CD4-positive, CD25-positive, alpha-beta regulatory T cell (primary cell): ENCODE data around the gene AP1S1. TPM values are rescaled to one million over a fixed set of nuclear protein-coding genes. Genes with fewer than 3 reads are reported as not detected.

Source experiments
- ATAC-seq, 2 donors: fragments of 150-1000 bp; cut with Tn5 transposase; one replicate each; pipeline ENCODE4 v1.10.0; 2021; ENCODE audit warnings: low read depth in 2 of 2, moderate number of reproducible peaks in 2 of 2, moderate library complexity in 1 of 2
- DNase-seq, 3 donors: peaks; one replicate each; pipeline versions ENCODE4 v3.0.0 to v3.0.0-alpha.2; 2012 to 2022; ENCODE audit warnings: mixed read lengths in 1 of 3
- H3K27ac ChIP-seq: one replicate; pipeline ENCODE4 v1.7.0; 2013; ENCODE audit warnings: mild to moderate bottlenecking, low read length; ENCODE audit not compliant: insufficient read depth, poor library complexity, severe bottlenecking
- H3K27me3 ChIP-seq: one replicate; pipeline ENCODE4 v1.7.0; 2013; ENCODE audit warnings: low read length; ENCODE audit not compliant: control insufficient read depth, insufficient read depth
- H3K36me3 ChIP-seq: one replicate; pipeline ENCODE4 v1.7.0; 2013; ENCODE audit warnings: mild to moderate bottlenecking, low read length, moderate library complexity; ENCODE audit not compliant: control insufficient read depth, insufficient read depth
- H3K4me1 ChIP-seq: 2 replicates; pipeline ENCODE4 v1.7.0; 2013; ENCODE audit warnings: mild to moderate bottlenecking, low read length; ENCODE audit not compliant: insufficient read depth, control insufficient read depth, poor library complexity, severe bottlenecking
- H3K4me3 ChIP-seq: one replicate; pipeline ENCODE4 v1.7.0; 2013; ENCODE audit warnings: low read depth, mild to moderate bottlenecking, low read length, moderate library complexity
- H3K9me3 ChIP-seq, 2 experiments: 1 replicate in 1 of 2; 2 replicates in 1 of 2; pipeline ENCODE4 v1.7.0; 2013; ENCODE audit warnings: low read length in 2 of 2, mild to moderate bottlenecking in 1 of 2, moderate library complexity in 1 of 2; ENCODE audit not compliant: control insufficient read depth in 2 of 2
- H3K27ac Mint-ChIP-seq, 3 donors: one replicate each; pipeline ENCODE4 v1.8.0; 2020 to 2022; ENCODE audit warnings: mild to moderate bottlenecking in 3 of 3, mixed read lengths in 3 of 3, moderate library complexity in 2 of 3
- H3K27me3 Mint-ChIP-seq: one replicate; pipeline ENCODE4 v1.8.0; 2022; ENCODE audit warnings: mild to moderate bottlenecking, mixed read lengths
- H3K36me3 Mint-ChIP-seq: one replicate; pipeline ENCODE4 v1.8.0; 2020; ENCODE audit warnings: mixed read lengths
- H3K4me1 Mint-ChIP-seq, 4 donors: one replicate each; pipeline ENCODE4 v1.8.0; 2020 to 2022; ENCODE audit warnings: mixed read lengths in 4 of 4, mild to moderate bottlenecking in 1 of 4
- H3K4me3 Mint-ChIP-seq, 4 donors: one replicate each; pipeline ENCODE4 v1.8.0; 2020 to 2022; ENCODE audit warnings: mild to moderate bottlenecking in 4 of 4, mixed read lengths in 4 of 4, moderate library complexity in 3 of 4
- H3K9me3 Mint-ChIP-seq, 7 donors: one replicate each; pipeline ENCODE4 v1.8.0; 2020 to 2022; ENCODE audit warnings: mixed read lengths in 7 of 7, mild to moderate bottlenecking in 3 of 7, moderate library complexity in 2 of 7
- polyA plus RNA-seq, 4 donors: library from polyadenylated mRNA; unstranded; fragments of 300-500 nt; fragmentation: Illumina TruSeq; gene quantifications; one replicate each; pipeline ENCODE4 v1.2.3, GENCODE V29; 2021
- total RNA-seq: library from RNA; stranded (reverse); gene quantifications from one replicate; pipeline ENCODE4 v1.2.3, GENCODE V29; 2022

Gene AP1S1
- total and polyA plus RNA-seq, 5 donors from 2014 or later: 5.4 to 14.5 (median 7.1) TPM

- no peak overlapping the region for H3K27ac ChIP-seq
- no peak for ATAC-seq
- no peaks in the 10 kb centered on the region for H3K36me3 ChIP-seq
- H3K27ac Mint-ChIP-seq: no peak overlapping the region
- H3K27me3 Mint-ChIP-seq: peaks cover 77% of the 10 kb centered on the region
- DNase-seq: no peak
- peaks cover 15% of the 10 kb centered on the region for H3K4me1 ChIP-seq
- peaks cover 0 to 2% (median 0%) of the 10 kb centered on the region in 7 donors for H3K9me3 Mint-ChIP-seq
- peaks cover 0 to 27% (median 13%) of the 10 kb centered on the region in 4 donors for H3K4me1 Mint-ChIP-seq
- H3K4me3 Mint-ChIP-seq: peak overlapping the region in 2 of 4 donors; percentile 19 to 68
- H3K4me3 ChIP-seq: no peak overlapping the region
- no peaks in the 10 kb centered on the region for H3K9me3 ChIP-seq
- H3K27me3 ChIP-seq: peaks cover 29% of the 10 kb centered on the region
- H3K36me3 Mint-ChIP-seq: no peaks in the 10 kb centered on the region
Measured at GRCh38 chr7:101179117-101179516, 24.8 kb downstream of the AP1S1 start.

- Histone ChIP-seq H3K4me3 (no peak overlapping the region), H3K27me3 (peaks cover 28% of the 10 kb centered on the region), H3K36me3 (no peaks in the 10 kb centered on the region), H3K4me1 (peaks cover 11% of the 10 kb centered on the region), H3K27ac (no peak overlapping the region), H3K9me3 (no peaks in the 10 kb centered on the region)
- no peak overlapping the region for H3K27ac Mint-ChIP-seq
- H3K9me3 Mint-ChIP-seq: peaks cover 0 to 2% (median 0%) of the 10 kb centered on the region in 7 donors
- no peak for DNase-seq
- no peaks in the 10 kb centered on the region for H3K36me3 Mint-ChIP-seq
- no peak overlapping the region for H3K4me3 Mint-ChIP-seq
- H3K4me1 Mint-ChIP-seq: peaks cover 0 to 21% (median 11%) of the 10 kb centered on the region in 4 donors
- ATAC-seq: no peak
- peaks cover 75% of the 10 kb centered on the region for H3K27me3 Mint-ChIP-seq
Measured at GRCh38 chr7:101179713-101180112, 25.4 kb downstream of the AP1S1 start.

- no peak for ATAC-seq
- no peak within 1 kb of the TSS for H3K4me3 ChIP-seq
Measured at GRCh38 chr7:101180130-101180755, 26.0 kb downstream of the AP1S1 start, which contains the start of gene NAT16. NAT16 (minus strand) TSS chr7:101180293; CDS start chr7:101174807, 5,486 bp downstream.

GRCh38 chr7:101185258-101185839, 31.1 kb downstream of the AP1S1 start:
- Mint-ChIP-seq H3K27me3 (peaks cover 46% of the 10 kb centered on the region), H3K36me3 (no peaks in the 10 kb centered on the region), H3K4me3 (no peak overlapping the region), H3K27ac (no peak overlapping the region), H3K9me3 (peaks cover 0 to 2% (median 0%) of the 10 kb centered on the region in 7 donors), H3K4me1 (peaks cover 0 to 14% (median 5%) of the 10 kb centered on the region in 4 donors)
- no peaks in the 10 kb centered on the region for H3K9me3 ChIP-seq
- no peak for ATAC-seq
- no peaks in the 10 kb centered on the region for H3K36me3 ChIP-seq
- H3K4me3 ChIP-seq: no peak overlapping the region
- peaks cover under 1% of the 10 kb centered on the region for H3K4me1 ChIP-seq
- peaks cover 7% of the 10 kb centered on the region for H3K27me3 ChIP-seq
- no peak overlapping the region for H3K27ac ChIP-seq
- DNase-seq: no peak

More at GRCh38 chr7:101180130-101180755, 26.0 kb downstream of the AP1S1 start, which contains the start of gene NAT16:
- peaks cover 0 to 19% (median 9%) of the 10 kb centered on the region in 4 donors for H3K4me1 Mint-ChIP-seq
- H3K9me3 Mint-ChIP-seq: peaks cover 0 to 2% (median 0%) of the 10 kb centered on the region in 7 donors
- H3K9me3 ChIP-seq: no peaks in the 10 kb centered on the region
- peaks cover 24% of the 10 kb centered on the region for H3K27me3 ChIP-seq
- no peak for DNase-seq
- peaks cover 11% of the 10 kb centered on the region for H3K4me1 ChIP-seq
- H3K4me3 Mint-ChIP-seq: peak within 1 kb of the TSS in 2 of 4 donors; percentile 26 to 68
- no peaks in the 10 kb centered on the region for H3K36me3 ChIP-seq
- no peaks in the 10 kb centered on the region for H3K36me3 Mint-ChIP-seq
- H3K27me3 Mint-ChIP-seq: peaks cover 73% of the 10 kb centered on the region
- no peak within 1 kb of the TSS for H3K27ac Mint-ChIP-seq
- H3K27ac ChIP-seq: no peak within 1 kb of the TSS

- no peaks in the 10 kb centered on the region for H3K9me3 ChIP-seq
- Mint-ChIP-seq H3K27ac (no peak overlapping the region), H3K27me3 (peaks cover 40% of the 10 kb centered on the region), H3K36me3 (no peaks in the 10 kb centered on the region), H3K4me1 (peaks cover 0 to 9% (median 2%) of the 10 kb centered on the region in 4 donors), H3K9me3 (no peaks in the 10 kb centered on the region), H3K4me3 (no peak overlapping the region)
- no peak overlapping the region for H3K4me3 ChIP-seq
- H3K4me1 ChIP-seq: no peaks in the 10 kb centered on the region
- no peak overlapping the region for H3K27ac ChIP-seq
- H3K36me3 ChIP-seq: no peaks in the 10 kb centered on the region
- no peak for DNase-seq
- peaks cover 7% of the 10 kb centered on the region for H3K27me3 ChIP-seq
- ATAC-seq: no peak
Measured at GRCh38 chr7:101186194-101186593, 31.9 kb downstream of the AP1S1 start.

DNA sequence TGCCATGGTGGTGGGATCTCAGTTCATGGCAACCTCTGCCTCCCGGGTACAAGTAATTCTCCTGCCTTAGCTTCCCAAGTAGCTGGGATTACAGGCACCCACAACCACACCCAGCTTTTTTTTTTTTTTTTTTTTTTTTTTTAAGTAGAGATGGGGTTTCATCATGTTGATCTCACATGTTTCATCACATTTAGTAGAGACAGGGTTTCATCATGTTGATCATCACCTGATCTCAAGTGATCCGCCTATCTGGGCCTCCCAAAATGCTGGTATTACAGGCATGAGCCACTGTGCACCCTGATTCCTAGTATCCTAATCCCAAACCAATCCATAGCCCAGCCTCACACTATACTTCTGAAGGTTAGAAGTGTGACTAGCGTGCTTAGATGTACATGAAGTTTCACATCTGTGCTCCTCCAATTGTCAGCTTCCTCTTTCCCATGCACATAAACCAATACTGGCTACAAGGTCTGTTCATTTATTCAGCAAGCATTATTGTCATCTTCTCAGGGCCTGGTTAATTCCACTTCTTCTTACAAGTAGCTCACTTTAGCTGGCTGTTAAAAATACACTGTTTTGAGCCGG, 32.7 kb downstream of the AP1S1 start:
- peaks cover 34% of the 10 kb centered on the region for H3K27me3 Mint-ChIP-seq
- peaks cover 5% of the 10 kb centered on the region for H3K27me3 ChIP-seq
- no peak overlapping the region for H3K27ac ChIP-seq
- no peaks in the 10 kb centered on the region for H3K36me3 Mint-ChIP-seq
- H3K4me3 ChIP-seq: no peak overlapping the region
- no peaks in the 10 kb centered on the region for H3K9me3 ChIP-seq
- no peaks in the 10 kb centered on the region for H3K4me1 ChIP-seq
- DNase-seq: no peak
- H3K4me1 Mint-ChIP-seq: peaks cover 0 to 8% (median 2%) of the 10 kb centered on the region in 4 donors
- H3K4me3 Mint-ChIP-seq: no peak overlapping the region
- H3K36me3 ChIP-seq: no peaks in the 10 kb centered on the region
- ATAC-seq: no peak
- no peaks in the 10 kb centered on the region for H3K9me3 Mint-ChIP-seq
- no peak overlapping the region for H3K27ac Mint-ChIP-seq

- Mint-ChIP-seq H3K4me1 (peaks cover 0 to 6% (median 1%) of the 10 kb centered on the region in 4 donors), H3K4me3 (no peak overlapping the region)
Measured at GRCh38 chr7:101189109-101189508, 34.8 kb downstream of the AP1S1 start.

More at GRCh38 chr7:101189109-101189508, 34.8 kb downstream of the AP1S1 start:
- no peak for ATAC-seq
- no peaks in the 10 kb centered on the region for H3K9me3 ChIP-seq
- H3K27me3 Mint-ChIP-seq: peaks cover 29% of the 10 kb centered on the region
- H3K27ac Mint-ChIP-seq: no peak overlapping the region
- no peaks in the 10 kb centered on the region for H3K36me3 ChIP-seq
- H3K4me1 ChIP-seq: no peaks in the 10 kb centered on the region
- no peak for DNase-seq
- no peaks in the 10 kb centered on the region for H3K36me3 Mint-ChIP-seq
- no peaks in the 10 kb centered on the region for H3K9me3 Mint-ChIP-seq
- H3K27ac ChIP-seq: no peak overlapping the region
- H3K27me3 ChIP-seq: no peaks in the 10 kb centered on the region
- no peak overlapping the region for H3K4me3 ChIP-seq
